ENCODE results near the gene CAMKK2. TPM values are rescaled to one million over a fixed set of nuclear protein-coding genes. Genes with fewer than 3 reads are reported as not detected.

The CAMKK2 gene
- total and polyA plus RNA-seq, 2 of the 13 experiments (the other 11 are each of a cell fraction or from before 2014, with no cell fraction given) = 18.8 to 20.0 TPM

DNA sequence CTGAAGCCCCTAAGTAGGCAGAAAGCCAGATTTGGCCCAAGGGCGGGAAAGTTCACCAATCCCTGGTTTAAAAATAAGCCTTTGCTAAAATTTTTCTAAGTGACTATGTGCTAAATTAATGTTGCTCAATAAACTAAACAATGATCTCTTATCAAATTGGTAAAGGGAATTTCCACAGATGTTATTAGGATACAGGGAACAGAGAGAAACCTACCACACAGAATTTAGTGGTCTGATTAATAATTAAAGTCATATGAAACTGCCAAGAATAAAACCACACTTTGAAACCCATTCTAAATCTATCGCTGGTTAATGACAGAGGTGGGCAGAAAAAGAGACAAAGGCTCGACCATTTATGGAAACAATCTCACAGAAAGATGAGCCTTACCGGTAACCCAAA is 33.7 kb upstream of the CAMKK2 start (continued):
- no peak for TF ChIP-seq ZNF343 (CRISPR knock-in tag; IDR thresholded peaks at IDR 0.05)
- no peak for TF ChIP-seq ZNF746 (CRISPR knock-in tag; IDR thresholded peaks at IDR 0.05)
- TF ChIP-seq ZNF781 (CRISPR knock-in tag; IDR thresholded peaks at IDR 0.05; ENCODE audit: borderline replicate concordance, not compliant biosample characterization) = no peak
- no peak for TF ChIP-seq U2AF1 (optimal IDR thresholded peaks at IDR 0.05; ENCODE audit: low read depth, low read length)

DNA sequence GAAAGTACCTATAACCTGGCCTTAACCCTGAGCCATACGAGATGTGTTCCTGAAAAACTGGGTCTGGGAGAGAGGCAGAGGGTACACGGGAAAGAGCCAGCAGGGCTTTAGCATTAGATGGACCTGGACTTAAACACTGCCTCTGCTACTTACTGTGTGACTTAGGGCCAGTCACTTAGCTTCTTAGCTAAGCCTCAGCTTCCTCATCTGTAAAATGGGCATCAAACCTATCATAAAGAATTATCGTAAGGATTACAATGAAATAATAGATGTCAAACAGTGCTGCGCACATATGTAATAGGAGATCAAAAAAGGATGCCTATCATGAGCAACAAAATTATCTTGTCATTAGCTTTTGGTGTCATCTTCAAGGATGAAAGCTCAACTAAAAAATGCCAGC is 32.1 kb upstream of the CAMKK2 start:
- ATAC-seq (no peak), DNase-seq (ENCODE audit: low spot score) (no peak), FAIRE-seq (no peak)
- no peaks in the 10 kb centered on the region for H3K27me3 ChIP-seq (ENCODE audit: control insufficient read depth in 1 of 2, insufficient read depth in 2 of 2, low read length in 2 of 2)
- no peak overlapping the region for H3K9ac ChIP-seq (ENCODE audit: insufficient read depth, low read depth, low read length)
- POLR2A ChIA-PET = no interaction called here
- no peak overlapping the region for H3K4me3 ChIP-seq (replicated peaks in 1 of 3; ENCODE audit: insufficient read depth in 1 of 3, low read depth in 2 of 3, low read length in 3 of 3)
- CTCF ChIA-PET (ENCODE audit: low intra/inter-chr PET ratio, low total read pairs) = no interaction called here
- BruUV-seq (replicated peaks) = no TSS peak
- intact Hi-C loops (cut with micrococcal nuclease; ENCODE audit: unreplicated experiment) (no loop called here), in situ Hi-C loops (cut with HindIII; ENCODE audit: extremely low pct_ligation_motif_present, low pct_unique_long_range_greater_than_20kb) (no loop called here)
- 96% methylated on average over 4 of the region's 4 CpGs for WGBS (ENCODE audit: low lambda C conversion rate)
- H3K9me3 ChIP-seq (ENCODE audit: low read length) = no peaks in the 10 kb centered on the region
- TF ChIP-seq MAF1 (CRISPR knock-in tag; IDR thresholded peaks at IDR 0.05; ENCODE audit: borderline replicate concordance) = no peak
- no peak for TF ChIP-seq MEIS1 (CRISPR knock-in tag; IDR thresholded peaks at IDR 0.05; ENCODE audit: borderline replicate concordance)
- no peak for TF ChIP-seq ZHX1 (CRISPR knock-in tag; IDR thresholded peaks at IDR 0.05; ENCODE audit: low read depth)
- peak; percentile 89 for TF ChIP-seq ZNF629 (CRISPR knock-in tag; conservative IDR thresholded peaks at IDR 0.05)
- TF ChIP-seq MZF1 (CRISPR knock-in tag; IDR thresholded peaks at IDR 0.05; ENCODE audit: borderline replicate concordance) = no peak
- peaks cover 35 to 84% of the 10 kb centered on the region in 2 experiments for H3K36me3 ChIP-seq (replicated peaks in 1 of 2; ENCODE audit: control insufficient read depth in 1 of 2, insufficient read depth in 2 of 2, low read length in 2 of 2)
- H2AFZ ChIP-seq (ENCODE audit: low read length) = no peak overlapping the region
- H3K4me2 ChIP-seq (ENCODE audit: low read depth, low read length) = no peak overlapping the region
- no peaks in the 10 kb centered on the region for H3K79me2 ChIP-seq (ENCODE audit: insufficient read depth, low read length)
- H3K4me1 ChIP-seq (ENCODE audit: insufficient read depth, low read length) = no peaks in the 10 kb centered on the region
- no peak overlapping the region for H3K27ac ChIP-seq (ENCODE audit: extremely low read length, insufficient read depth, low read length)
- no peaks in the 10 kb centered on the region for H4K20me1 ChIP-seq (ENCODE audit: insufficient read depth, low read length)
